ENCODE results near the gene ANXA9. TPM values are rescaled to one million over a fixed set of nuclear protein-coding genes. Genes with fewer than 3 reads are reported as not detected.

ANXA9 gene
- total RNA-seq, 2 donors from 2014 or later: not detected

Other genes starting within 250 kb of the ANXA9 start
- 10 to 100 TPM; 53.4 to 88.4 TPM for gene CTSS, start 216.5 kb upstream of the ANXA9 start, total RNA-seq
- gene CTSK, start 174.0 kb upstream of the ANXA9 start, total RNA-seq: 1 to 10 TPM; 3.1 to 3.3 TPM
- gene ARNT, start 105.7 kb upstream of the ANXA9 start, total RNA-seq: 10 to 100 TPM; 37.0 to 61.1 TPM
- gene CTXND2, start 95.2 kb upstream of the ANXA9 start, total RNA-seq: not detected
- gene SETDB1, start 55.9 kb upstream of the ANXA9 start, total RNA-seq: 10 to 100 TPM; 57.4 to 73.6 TPM
- 100 to 1,000 TPM; 110 to 134 TPM for gene CERS2, start 7.5 kb upstream of the ANXA9 start, total RNA-seq
- gene MINDY1, start 24.6 kb downstream of the ANXA9 start, total RNA-seq: 10 to 100 TPM; 23.3 to 32.3 TPM
- gene PRUNE1, start 26.2 kb downstream of the ANXA9 start, total RNA-seq: 10 to 100 TPM; 18.0 to 20.7 TPM
- gene BNIPL, start 54.3 kb downstream of the ANXA9 start, total RNA-seq: 1 to 10 TPM in 1 of 2 donors, under 1 TPM in 1; 0.89 to 3.1 TPM
- gene C1orf56, start 65.5 kb downstream of the ANXA9 start, total RNA-seq: 1 to 10 TPM in 1 of 2 donors, under 1 TPM in 1; 0.91 to 1.0 TPM
- gene CDC42SE1, start 77.3 kb downstream of the ANXA9 start, total RNA-seq: 100 to 1,000 TPM; 104 to 166 TPM
- gene MLLT11, start 78.1 kb downstream of the ANXA9 start, total RNA-seq: 1 to 10 TPM; 5.6 TPM
- gene GABPB2, start 88.5 kb downstream of the ANXA9 start, total RNA-seq: 10 to 100 TPM in 1 of 2 donors, 1 to 10 TPM in 1; 5.6 to 14.1 TPM
- gene SEMA6C, start 164.3 kb downstream of the ANXA9 start, total RNA-seq: 1 to 10 TPM; 2.8 to 7.1 TPM
- 10 to 100 TPM in 1 of 2 donors, 1 to 10 TPM in 1; 6.9 to 18.5 TPM for gene TNFAIP8L2, start 174.4 kb downstream of the ANXA9 start, total RNA-seq
- gene LYSMD1, start 183.6 kb downstream of the ANXA9 start, total RNA-seq: 10 to 100 TPM in 1 of 2 donors, 1 to 10 TPM in 1; 3.8 to 36.1 TPM
- 10 to 100 TPM; 62.3 to 83.9 TPM for gene SCNM1, start 183.9 kb downstream of the ANXA9 start, total RNA-seq
- gene TMOD4, start 193.7 kb downstream of the ANXA9 start, total RNA-seq: under 1 TPM; 0.77 to 0.78 TPM
- gene VPS72, start 207.9 kb downstream of the ANXA9 start, total RNA-seq: 10 to 100 TPM; 61.3 to 67.0 TPM
- gene PIP5K1A, start 216.3 kb downstream of the ANXA9 start, total RNA-seq: 100 to 1,000 TPM in 1 of 2 donors, 10 to 100 TPM in 1; 88.0 to 137 TPM

Measured in activated naive CD4-positive, alpha-beta T cell treated with anti-CD3 and anti-CD28 coated beads, Interleukin-2, amount 50 U/mL, for 72 hours (primary cell).